Epithelial cell of esophagus (primary cell): ENCODE measurements around the gene AEBP1.

Experiments used
- DNase-seq: peaks from one replicate; pipeline ENCODE4 v3.0.0; 2010; ENCODE audit warnings: low read depth
- H3K4me3 ChIP-seq: 2 replicates; pipeline ENCODE4 v1.5.1; 2011; ENCODE audit warnings: mild to moderate bottlenecking, low read length, control low read depth
- CTCF ChIP-seq: IDR thresholded peaks from 2 replicates; pipeline ENCODE4 v1.5.1; 2011; ENCODE audit warnings: low read depth, mild to moderate bottlenecking, low read length, control low read depth, inconsistent platforms; ENCODE audit not compliant: insufficient read depth; ENCODE audit errors: missing control alignments

AEBP1 gene

GRCh38 chr7:44150966-44151941, 47.1 kb downstream of the AEBP1 start:
- H3K4me3 ChIP-seq = no peak overlapping the region
- DNase-seq = no peak
- no peak for TF ChIP-seq CTCF

GRCh38 chr7:44151956-44152355, 47.8 kb downstream of the AEBP1 start:
- H3K4me3 ChIP-seq = no peak overlapping the region
- no peak for DNase-seq
- TF ChIP-seq CTCF = no peak

GRCh38 chr7:44152971-44153947, 49.1 kb downstream of the AEBP1 start:
- no peak for TF ChIP-seq CTCF
- no peak overlapping the region for H3K4me3 ChIP-seq
- no peak for DNase-seq

- TF ChIP-seq CTCF = no peak
- no peak for DNase-seq
- H3K4me3 ChIP-seq = no peak overlapping the region
Measured at GRCh38 chr7:44153948-44154335, 49.8 kb downstream of the AEBP1 start.

- no peak overlapping the region for H3K4me3 ChIP-seq
- DNase-seq = no peak
- TF ChIP-seq CTCF = no peak
Measured at GRCh38 chr7:44154703-44155102, 50.6 kb downstream of the AEBP1 start.

GRCh38 chr7:44155191-44156185, 51.3 kb downstream of the AEBP1 start:
- TF ChIP-seq CTCF = no peak
- DNase-seq = no peak
- no peak overlapping the region for H3K4me3 ChIP-seq
